Mucosa of stomach (tissue), 1 donor: Measurements from ENCODE around the gene CACNA2D2.

Source experiments
- H3K27me3 ChIP-seq: one replicate; pipeline ENCODE4 v1.7.0; 2013; ENCODE audit warnings: mild to moderate bottlenecking, low read length; ENCODE audit not compliant: control insufficient read depth, insufficient read depth
- H3K36me3 ChIP-seq: one replicate; pipeline ENCODE4 v1.7.0; 2013; ENCODE audit warnings: low read length; ENCODE audit not compliant: control insufficient read depth, insufficient read depth
- H3K4me1 ChIP-seq: one replicate; pipeline ENCODE4 v1.7.0; 2013; ENCODE audit warnings: mild to moderate bottlenecking, low read length; ENCODE audit not compliant: control insufficient read depth, insufficient read depth
- H3K4me3 ChIP-seq: one replicate; pipeline ENCODE4 v1.7.0; 2013; ENCODE audit warnings: low read length
- H3K9ac ChIP-seq: one replicate; pipeline ENCODE4 v1.7.0; 2013; ENCODE audit warnings: mild to moderate bottlenecking, low read length, moderate library complexity
- H3K9me3 ChIP-seq: one replicate; pipeline ENCODE4 v1.7.0; 2013; ENCODE audit warnings: mild to moderate bottlenecking, low read length, moderate library complexity; ENCODE audit not compliant: control insufficient read depth
- donor health status: Pancreatic carcinoma.

The CACNA2D2 gene

DNA sequence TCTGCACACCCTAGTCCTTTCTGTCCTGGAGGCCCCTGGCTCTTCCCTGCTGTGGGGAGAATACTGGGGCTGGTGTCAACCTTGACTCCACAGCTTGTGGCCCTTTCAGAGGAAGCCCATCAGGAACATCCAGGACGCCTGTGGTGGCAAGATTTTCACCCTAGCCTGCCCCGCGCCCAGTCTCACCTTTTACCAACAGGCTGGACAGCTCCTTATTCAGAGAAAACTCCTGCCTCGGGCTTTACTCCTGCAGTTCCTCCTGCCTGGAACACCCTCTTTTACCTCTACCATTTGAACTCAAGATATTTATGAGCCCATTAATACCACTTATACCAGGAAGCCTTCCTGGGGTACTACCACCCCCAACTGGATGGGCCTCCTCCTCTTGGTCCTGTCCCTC is 2.7 kb upstream of the CACNA2D2 start:
- no peak overlapping the region for H3K4me3 ChIP-seq
- no peak overlapping the region for H3K9ac ChIP-seq
- H3K4me1 ChIP-seq, result peaks cover 5% of the 10 kb centered on the region
- no peaks in the 10 kb centered on the region for H3K36me3 ChIP-seq
- peaks cover 31% of the 10 kb centered on the region for H3K27me3 ChIP-seq
- H3K9me3 ChIP-seq, result no peaks in the 10 kb centered on the region

DNA sequence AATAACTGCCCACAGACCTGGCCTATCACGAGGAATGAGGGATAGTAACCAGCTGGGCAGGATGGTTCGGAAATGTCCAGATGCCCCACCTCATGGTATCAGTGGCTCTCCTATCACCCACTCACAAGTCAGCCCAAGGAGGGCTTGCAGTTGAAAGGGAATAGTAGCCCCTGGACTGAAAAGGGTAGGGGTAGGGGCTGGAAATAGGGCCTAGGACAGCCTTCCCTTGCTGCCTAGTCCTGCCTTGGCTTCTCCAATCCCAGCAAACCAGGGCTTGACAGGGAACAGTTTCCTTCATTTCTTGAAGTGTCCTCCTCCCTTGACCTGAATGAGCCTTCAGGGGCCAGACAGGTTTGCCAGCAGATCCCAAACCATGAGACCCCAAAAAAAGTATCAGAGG is 1.2 kb upstream of the CACNA2D2 start:
- H3K4me3 ChIP-seq, result no peak overlapping the region
- H3K9ac ChIP-seq, result no peak overlapping the region
- H3K36me3 ChIP-seq, result no peaks in the 10 kb centered on the region
- H3K9me3 ChIP-seq, result no peaks in the 10 kb centered on the region
- peaks cover 31% of the 10 kb centered on the region for H3K27me3 ChIP-seq
- peaks cover 5% of the 10 kb centered on the region for H3K4me1 ChIP-seq

- Histone ChIP-seq H3K4me1 (peaks cover 5% of the 10 kb centered on the region), H3K36me3 (no peaks in the 10 kb centered on the region), H3K27me3 (peaks cover 28% of the 10 kb centered on the region), H3K9ac (peak overlapping the region; percentile 43), H3K9me3 (no peaks in the 10 kb centered on the region), H3K4me3 (no peak overlapping the region)
These were observed 630 bp downstream of the CACNA2D2 start for GRCh38 chr3:50502584-50503423.

DNA sequence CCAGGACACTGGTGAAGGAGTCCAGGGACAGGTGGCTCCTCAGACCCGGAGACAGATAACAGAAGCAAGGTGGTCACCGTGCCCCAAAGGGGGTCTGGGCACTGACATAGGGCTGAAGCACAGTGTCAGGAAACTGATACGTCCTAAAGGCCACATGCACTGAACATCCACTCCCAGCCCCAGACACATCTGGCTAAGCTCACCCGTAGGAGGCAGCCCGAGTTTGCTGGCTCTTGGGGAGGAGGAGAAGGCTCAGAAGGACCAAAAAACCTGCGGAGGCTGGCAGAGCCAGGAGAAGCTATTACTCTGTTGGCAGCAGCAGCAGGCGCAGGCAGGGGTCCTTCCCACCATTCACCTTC is 1.2 kb downstream of the CACNA2D2 start:
- peaks cover 28% of the 10 kb centered on the region for H3K27me3 ChIP-seq
- peak overlapping the region; percentile 43 for H3K9ac ChIP-seq
- peaks cover 5% of the 10 kb centered on the region for H3K4me1 ChIP-seq
- no peaks in the 10 kb centered on the region for H3K36me3 ChIP-seq
- no peaks in the 10 kb centered on the region for H3K9me3 ChIP-seq
- H3K4me3 ChIP-seq, result no peak overlapping the region

GRCh38 chr3:50495609-50496423 is 7.6 kb downstream of the CACNA2D2 start:
- Histone ChIP-seq H3K27me3 (no peaks in the 10 kb centered on the region), H3K4me3 (no peak overlapping the region), H3K36me3 (no peaks in the 10 kb centered on the region), H3K9ac (no peak overlapping the region), H3K4me1 (no peaks in the 10 kb centered on the region), H3K9me3 (no peaks in the 10 kb centered on the region)

- H3K27me3 ChIP-seq, result no peaks in the 10 kb centered on the region
- no peak overlapping the region for H3K9ac ChIP-seq
These were observed 9.3 kb downstream of the CACNA2D2 start for GRCh38 chr3:50494126-50494525.

DNA sequence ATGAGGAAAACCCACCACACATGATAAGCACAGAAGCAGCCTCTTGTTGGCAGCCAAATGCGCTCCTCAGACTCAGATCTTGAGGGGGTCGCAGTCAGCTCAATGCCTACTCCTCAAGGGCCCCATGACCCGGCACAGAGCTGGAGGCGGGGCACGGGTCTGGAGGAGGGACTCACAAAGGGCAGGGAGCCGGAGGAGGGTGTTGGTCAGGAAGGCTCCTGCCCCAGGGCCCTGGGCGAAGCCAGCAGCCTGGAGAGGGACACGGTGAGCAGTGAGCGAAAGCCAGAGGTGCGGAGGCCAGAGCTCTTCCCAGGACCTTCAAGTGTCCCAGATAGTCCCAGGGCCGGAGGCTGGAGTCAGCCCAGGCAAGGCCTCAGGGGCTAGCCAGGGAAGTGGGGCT is 9.8 kb downstream of the CACNA2D2 start:
- no peaks in the 10 kb centered on the region for H3K27me3 ChIP-seq
- no peak overlapping the region for H3K9ac ChIP-seq
- no peaks in the 10 kb centered on the region for H3K9me3 ChIP-seq
- H3K36me3 ChIP-seq, result no peaks in the 10 kb centered on the region
- H3K4me1 ChIP-seq, result no peaks in the 10 kb centered on the region
- H3K4me3 ChIP-seq, result no peak overlapping the region

More at GRCh38 chr3:50494126-50494525, 9.3 kb downstream of the CACNA2D2 start:
- Histone ChIP-seq H3K4me1 (no peaks in the 10 kb centered on the region), H3K4me3 (no peak overlapping the region), H3K36me3 (no peaks in the 10 kb centered on the region), H3K9me3 (no peaks in the 10 kb centered on the region)

DNA sequence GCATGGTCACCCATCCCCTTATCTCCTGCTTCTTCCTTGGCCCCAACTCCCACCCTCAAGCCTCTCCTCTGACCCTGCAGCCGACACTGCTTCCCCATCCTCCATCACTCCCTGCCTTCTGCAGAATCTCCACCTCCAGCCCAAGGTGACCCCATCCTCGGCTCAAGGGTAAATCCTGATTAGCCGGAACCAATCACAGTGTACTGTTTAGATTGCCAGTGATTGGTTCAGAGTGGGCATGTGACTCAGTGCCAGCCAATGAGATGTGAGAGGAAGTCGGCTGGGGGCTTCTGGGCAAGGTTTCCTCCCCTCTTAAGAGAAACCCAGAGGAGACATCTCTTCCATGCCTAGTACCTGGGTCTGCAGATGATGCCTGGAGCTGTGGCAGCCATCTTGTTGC is 10.3 kb downstream of the CACNA2D2 start:
- Histone ChIP-seq H3K4me1 (no peaks in the 10 kb centered on the region), H3K9me3 (no peaks in the 10 kb centered on the region), H3K36me3 (no peaks in the 10 kb centered on the region), H3K27me3 (no peaks in the 10 kb centered on the region), H3K4me3 (no peak overlapping the region), H3K9ac (no peak overlapping the region)

GRCh38 chr3:50491023-50491422 is 12.4 kb downstream of the CACNA2D2 start:
- no peaks in the 10 kb centered on the region for H3K9me3 ChIP-seq
- H3K9ac ChIP-seq, result no peak overlapping the region

GRCh38 chr3:50490424-50490823 is 13.0 kb downstream of the CACNA2D2 start:
- no peaks in the 10 kb centered on the region for H3K9me3 ChIP-seq
- H3K36me3 ChIP-seq, result no peaks in the 10 kb centered on the region
- H3K4me3 ChIP-seq, result no peak overlapping the region
- no peaks in the 10 kb centered on the region for H3K4me1 ChIP-seq
- no peak overlapping the region for H3K9ac ChIP-seq
- H3K27me3 ChIP-seq, result no peaks in the 10 kb centered on the region

More at GRCh38 chr3:50491023-50491422, 12.4 kb downstream of the CACNA2D2 start:
- H3K4me1 ChIP-seq, result no peaks in the 10 kb centered on the region
- H3K4me3 ChIP-seq, result no peak overlapping the region
- H3K36me3 ChIP-seq, result no peaks in the 10 kb centered on the region
- no peaks in the 10 kb centered on the region for H3K27me3 ChIP-seq

GRCh38 chr3:50487181-50487580 is 16.3 kb downstream of the CACNA2D2 start:
- Histone ChIP-seq H3K9me3 (no peaks in the 10 kb centered on the region), H3K9ac (no peak overlapping the region), H3K4me3 (no peak overlapping the region), H3K27me3 (no peaks in the 10 kb centered on the region), H3K36me3 (no peaks in the 10 kb centered on the region), H3K4me1 (no peaks in the 10 kb centered on the region)

DNA sequence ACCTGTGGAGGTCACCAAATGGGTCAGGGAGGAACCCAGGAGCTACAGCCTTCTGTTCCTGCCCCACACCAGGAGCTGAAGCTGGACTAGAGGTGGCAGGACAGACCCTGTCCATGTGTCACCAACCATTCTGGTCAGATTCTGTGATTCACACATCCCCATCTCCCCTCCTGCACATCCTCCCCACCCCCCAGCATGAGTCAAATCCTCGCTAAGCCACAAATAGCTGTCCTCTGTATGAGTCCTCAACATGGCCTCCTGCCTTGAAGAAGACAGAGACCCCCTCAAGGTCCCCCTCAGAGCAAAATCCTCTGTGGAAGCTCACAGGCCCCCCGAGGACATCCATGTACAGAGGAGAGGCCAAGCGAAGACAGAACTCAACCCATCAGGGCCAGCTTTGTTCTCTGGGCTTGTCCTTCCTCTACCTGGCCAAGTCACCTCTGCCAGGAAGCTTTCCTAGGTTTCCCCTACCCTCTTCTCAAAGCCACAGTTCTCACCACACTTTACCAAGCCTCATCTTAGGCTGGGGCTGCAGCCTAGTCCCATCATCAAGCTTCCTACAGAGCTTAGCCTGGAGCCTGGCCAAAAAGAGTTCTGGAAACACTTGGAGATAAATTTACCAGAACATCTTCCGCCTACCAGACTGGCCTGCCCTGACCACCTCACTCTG is 17.1 kb downstream of the CACNA2D2 start:
- Histone ChIP-seq H3K27me3 (no peaks in the 10 kb centered on the region), H3K9me3 (no peaks in the 10 kb centered on the region), H3K9ac (no peak overlapping the region), H3K4me3 (no peak overlapping the region), H3K36me3 (no peaks in the 10 kb centered on the region), H3K4me1 (no peaks in the 10 kb centered on the region)
